ENCODE results near the gene RCSD1.

RCSD1 gene, protein sequence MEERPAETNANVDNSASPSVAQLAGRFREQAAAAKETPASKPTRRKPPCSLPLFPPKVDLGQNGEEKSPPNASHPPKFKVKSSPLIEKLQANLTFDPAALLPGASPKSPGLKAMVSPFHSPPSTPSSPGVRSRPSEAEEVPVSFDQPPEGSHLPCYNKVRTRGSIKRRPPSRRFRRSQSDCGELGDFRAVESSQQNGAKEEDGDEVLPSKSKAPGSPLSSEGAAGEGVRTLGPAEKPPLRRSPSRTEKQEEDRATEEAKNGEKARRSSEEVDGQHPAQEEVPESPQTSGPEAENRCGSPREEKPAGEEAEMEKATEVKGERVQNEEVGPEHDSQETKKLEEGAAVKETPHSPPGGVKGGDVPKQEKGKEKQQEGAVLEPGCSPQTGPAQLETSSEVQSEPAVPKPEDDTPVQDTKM

DNA sequence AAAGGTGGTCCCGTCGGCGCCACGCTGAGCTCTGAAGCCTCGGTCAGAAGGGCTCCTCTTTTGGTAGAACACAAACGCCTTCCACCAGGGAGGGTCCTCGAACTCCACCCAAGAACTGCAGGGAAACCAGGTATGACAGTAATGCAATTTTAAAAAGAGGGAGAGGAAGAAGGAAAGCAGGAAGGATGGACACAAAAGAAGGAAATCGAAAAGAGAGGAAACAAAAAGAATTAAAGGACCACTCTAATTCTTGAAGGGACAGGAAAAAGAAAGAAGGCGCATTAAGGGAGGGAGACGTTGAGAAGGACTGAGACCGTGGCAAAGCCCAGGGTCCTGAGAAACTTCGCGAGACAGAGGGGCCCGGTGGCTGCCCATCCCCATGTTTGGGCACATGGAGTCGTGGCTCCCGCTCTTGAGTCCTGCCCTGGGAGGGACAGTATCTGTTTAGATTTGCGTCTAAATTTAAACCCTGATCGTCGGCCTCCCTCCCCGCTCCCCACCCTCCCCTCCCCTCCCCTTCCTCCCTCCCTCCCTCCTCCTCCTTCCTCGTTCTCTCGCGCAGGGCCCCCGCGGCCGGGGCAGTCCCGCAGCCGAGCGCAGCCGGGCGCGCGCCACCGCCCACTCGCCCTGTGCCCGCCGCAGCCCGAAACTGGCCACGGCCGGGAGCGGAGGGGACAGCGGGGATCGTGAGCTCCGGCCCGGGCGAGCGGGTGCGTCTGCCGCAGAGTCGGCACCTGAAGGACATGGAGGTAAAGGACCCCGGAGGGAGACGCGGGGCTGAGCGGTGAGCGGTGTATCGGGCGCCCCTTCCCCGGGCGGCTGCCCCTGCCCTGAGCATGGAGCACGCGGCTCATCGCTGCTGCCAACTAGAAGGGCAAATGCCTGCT, at the start of gene RCSD1:
TSS of gene RCSD1 (plus strand) at position 552 of the 887 bp plus-strand sequence. CDS start at position 744, 192 bp downstream.
- CTCF ChIA-PET, result interaction anchor here (1.0 to 2.4 kb wide), 4 partner anchors 19 to 84 kb away, joined by 4 to 12 read pairs (median 6); no protein-coding TSS in a partner anchor
- TF ChIP-seq, protein P1, sequence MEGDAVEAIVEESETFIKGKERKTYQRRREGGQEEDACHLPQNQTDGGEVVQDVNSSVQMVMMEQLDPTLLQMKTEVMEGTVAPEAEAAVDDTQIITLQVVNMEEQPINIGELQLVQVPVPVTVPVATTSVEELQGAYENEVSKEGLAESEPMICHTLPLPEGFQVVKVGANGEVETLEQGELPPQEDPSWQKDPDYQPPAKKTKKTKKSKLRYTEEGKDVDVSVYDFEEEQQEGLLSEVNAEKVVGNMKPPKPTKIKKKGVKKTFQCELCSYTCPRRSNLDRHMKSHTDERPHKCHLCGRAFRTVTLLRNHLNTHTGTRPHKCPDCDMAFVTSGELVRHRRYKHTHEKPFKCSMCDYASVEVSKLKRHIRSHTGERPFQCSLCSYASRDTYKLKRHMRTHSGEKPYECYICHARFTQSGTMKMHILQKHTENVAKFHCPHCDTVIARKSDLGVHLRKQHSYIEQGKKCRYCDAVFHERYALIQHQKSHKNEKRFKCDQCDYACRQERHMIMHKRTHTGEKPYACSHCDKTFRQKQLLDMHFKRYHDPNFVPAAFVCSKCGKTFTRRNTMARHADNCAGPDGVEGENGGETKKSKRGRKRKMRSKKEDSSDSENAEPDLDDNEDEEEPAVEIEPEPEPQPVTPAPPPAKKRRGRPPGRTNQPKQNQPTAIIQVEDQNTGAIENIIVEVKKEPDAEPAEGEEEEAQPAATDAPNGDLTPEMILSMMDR (IDR thresholded peaks at IDR 0.05; ENCODE audit: control extremely low read depth, extremely low read depth, low read depth, missing control alignments), result no peak
- POLR2A ChIA-PET, result interaction anchor here (0.7 kb wide), 1 partner anchor 13 kb away, joined by 3 read pairs; no protein-coding TSS in a partner anchor
- peak; percentile 79 for DNase-seq (ENCODE audit: extremely low spot score)

DNA sequence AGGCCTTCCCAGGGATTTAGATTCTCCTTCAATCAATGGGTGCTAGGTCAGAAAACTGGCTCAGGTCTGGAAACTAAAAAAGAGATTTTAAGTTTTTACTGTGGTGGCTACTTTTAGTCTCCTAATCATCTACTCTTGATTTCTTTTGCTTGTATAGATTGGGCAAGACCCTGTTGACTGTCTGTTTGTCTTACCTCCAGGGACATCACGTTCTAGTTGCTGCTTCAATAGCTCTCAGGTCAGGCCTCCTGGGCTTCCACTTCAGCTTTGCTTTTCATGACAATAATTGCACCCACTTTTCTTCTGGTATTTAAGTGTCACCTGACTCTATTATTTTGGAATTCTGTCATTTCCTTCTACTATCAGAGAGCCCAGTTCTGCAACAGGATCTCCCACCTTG, 48.0 kb upstream of the RCSD1 start:
- ChIA-PET POLR2A (no interaction called here), CTCF (interaction anchor here (1.5 to 2.0 kb wide), 2 partner anchors 17 to 24 kb away, joined by 4 to 6 read pairs; no protein-coding TSS in a partner anchor)
- TF ChIP-seq, protein P1 (IDR thresholded peaks at IDR 0.05; ENCODE audit: control extremely low read depth, extremely low read depth, low read depth, missing control alignments), result no peak

DNA sequence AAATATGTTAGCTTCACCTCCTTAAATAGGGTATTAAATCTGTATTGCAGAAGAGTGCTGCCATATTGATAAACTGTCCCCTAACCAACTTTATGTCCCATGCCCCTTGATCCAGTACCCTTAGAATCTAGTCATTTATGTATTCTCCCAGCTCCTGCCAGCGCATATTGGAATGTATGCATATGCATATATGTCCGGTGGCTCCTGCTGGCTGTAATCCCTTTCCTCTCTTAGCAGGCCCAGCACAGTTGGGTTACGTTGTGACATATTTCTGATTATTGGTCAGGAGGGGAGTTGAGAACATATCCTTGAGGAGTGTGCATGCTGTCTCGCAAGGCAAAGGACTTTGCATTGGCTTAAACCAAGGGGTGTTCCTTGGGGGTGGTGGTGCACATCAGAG, 47.3 kb upstream of the RCSD1 start:
- POLR2A ChIA-PET, result no interaction called here
- no peak for DNase-seq (ENCODE audit: extremely low spot score)
- TF ChIP-seq, protein P1 (IDR thresholded peaks at IDR 0.05; ENCODE audit: control extremely low read depth, extremely low read depth, low read depth, missing control alignments), result no peak
- CTCF ChIA-PET, result interaction anchor here (1.0 to 2.0 kb wide), 3 partner anchors 18 to 240 kb away, joined by 3 to 6 read pairs (median 4); no protein-coding TSS in a partner anchor

More for the DNA sequence above, 48.0 kb upstream of the RCSD1 start:
- DNase-seq (ENCODE audit: extremely low spot score), result no peak

DNA sequence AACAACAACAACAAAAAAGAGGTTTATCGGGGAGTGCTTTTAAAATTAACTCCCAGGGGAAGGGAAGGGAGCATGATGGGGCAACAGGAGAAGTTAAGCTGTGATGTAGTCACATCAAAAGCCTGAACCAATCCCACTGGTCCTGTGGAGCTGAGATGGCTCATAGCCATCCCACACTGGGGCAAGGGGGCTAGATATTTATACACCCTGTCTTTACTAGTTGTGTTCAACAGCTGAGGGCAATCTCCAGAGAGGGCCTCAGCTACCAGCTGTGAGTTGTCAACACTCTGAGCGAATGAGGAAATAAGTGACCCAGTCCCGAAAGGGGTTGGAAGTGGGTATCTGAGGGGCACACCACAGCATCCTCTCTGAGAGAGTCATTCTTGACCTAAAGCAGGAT, 45.5 kb upstream of the RCSD1 start:
- CTCF ChIA-PET, result interaction anchor here (0.7 to 1.6 kb wide), 3 partner anchors 10 to 29 kb away, joined by 3 to 5 read pairs (median 4); no protein-coding TSS in a partner anchor
- TF ChIP-seq, protein P1 (IDR thresholded peaks at IDR 0.05; ENCODE audit: control extremely low read depth, extremely low read depth, low read depth, missing control alignments), result no peak
- no peak for DNase-seq (ENCODE audit: extremely low spot score)
- POLR2A ChIA-PET, result no interaction called here

DNA sequence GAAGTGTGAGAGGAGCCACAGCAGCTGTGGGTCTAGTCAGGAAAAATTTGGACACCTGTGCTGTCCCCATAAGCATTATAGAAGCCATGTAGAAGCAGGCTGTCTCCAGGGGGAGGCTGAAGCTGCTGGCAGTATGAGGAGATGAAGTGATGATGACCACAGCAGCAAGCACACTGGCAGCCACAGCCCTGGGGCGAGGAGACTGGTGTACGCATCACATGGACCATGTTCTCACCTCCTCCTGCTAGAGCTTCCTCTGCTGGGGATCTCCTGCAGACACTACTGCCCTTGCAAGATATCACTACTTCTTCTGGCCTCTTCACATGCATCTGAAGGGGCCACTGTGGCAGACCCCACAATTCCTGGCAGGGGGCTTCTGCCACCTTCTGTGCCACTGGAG, 42.7 kb upstream of the RCSD1 start:
- no peak for DNase-seq (ENCODE audit: extremely low spot score)
- POLR2A ChIA-PET, result no interaction called here
- CTCF ChIA-PET, result interaction anchor here (1.2 to 1.9 kb wide), 2 partner anchors 32 to 101 kb away, joined by 4 read pairs; no protein-coding TSS in a partner anchor
- TF ChIP-seq, protein P1 (IDR thresholded peaks at IDR 0.05; ENCODE audit: control extremely low read depth, extremely low read depth, low read depth, missing control alignments), result no peak

DNA sequence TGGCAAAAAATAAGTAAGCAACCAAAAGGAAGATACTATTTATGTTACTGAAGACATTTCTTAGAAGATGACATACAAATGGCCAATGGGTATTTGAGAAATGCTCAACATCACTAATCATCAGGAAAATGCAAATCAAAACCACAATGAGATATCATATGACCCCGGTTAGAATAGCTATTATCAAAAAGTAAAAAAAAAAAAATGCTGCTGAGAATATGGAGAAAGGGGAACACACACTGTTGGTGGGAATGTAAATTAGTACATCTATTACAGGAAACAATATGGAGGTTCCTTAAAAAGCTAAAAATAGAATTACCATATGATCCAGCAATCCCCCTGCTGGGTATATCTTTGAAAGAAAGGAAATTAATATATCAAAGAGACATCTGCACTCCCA, 42.2 kb upstream of the RCSD1 start:
- POLR2A ChIA-PET, result no interaction called here
- CTCF ChIA-PET, result interaction anchor here (1.0 to 1.9 kb wide), 3 partner anchors 13 to 32 kb away, joined by 3 to 6 read pairs (median 3); no protein-coding TSS in a partner anchor
- TF ChIP-seq, protein P1 (IDR thresholded peaks at IDR 0.05; ENCODE audit: control extremely low read depth, extremely low read depth, low read depth, missing control alignments), result no peak
- DNase-seq (ENCODE audit: extremely low spot score), result no peak

Data from GM10248 (cell line).